Right hindlimb (tissue), 1 donor: Measurements from ENCODE around the gene CAMKMT.
A peak's percentile ranks its signal among the peaks of the same experiment; 100 is the strongest.

Experiments
- DNase-seq: peaks from one replicate; pipeline ENCODE4 v3.0.0-alpha.2; 2018

Gene CAMKMT

GRCh38 chr2:44519026-44519425 lies 157.3 kb downstream of the CAMKMT start:
- no peak for DNase-seq

GRCh38 chr2:44522846-44523245 lies 161.1 kb downstream of the CAMKMT start:
- no peak for DNase-seq

GRCh38 chr2:44524347-44524926 lies 162.7 kb downstream of the CAMKMT start:
- no peak for DNase-seq

- DNase-seq, result no peak
These were observed 164.6 kb downstream of the CAMKMT start for GRCh38 chr2:44526352-44526751.

GRCh38 chr2:44528595-44528994 lies 166.8 kb downstream of the CAMKMT start:
- DNase-seq, result no peak

GRCh38 chr2:44529448-44529847 lies 167.7 kb downstream of the CAMKMT start:
- no peak for DNase-seq

GRCh38 chr2:44531289-44531688 lies 169.5 kb downstream of the CAMKMT start:
- DNase-seq, result no peak

- DNase-seq, result no peak
These were observed 170.3 kb downstream of the CAMKMT start for GRCh38 chr2:44532031-44532430.

- DNase-seq, result no peak
These were observed 171.8 kb downstream of the CAMKMT start for GRCh38 chr2:44533508-44533907.

- no peak for DNase-seq
These were observed 173.6 kb downstream of the CAMKMT start for GRCh38 chr2:44535376-44535775.

- DNase-seq, result no peak
These were observed 175.5 kb downstream of the CAMKMT start for GRCh38 chr2:44537264-44537663.

- no peak for DNase-seq
These were observed 180.8 kb downstream of the CAMKMT start for GRCh38 chr2:44542520-44542919.

- no peak for DNase-seq
These were observed 182.3 kb downstream of the CAMKMT start for GRCh38 chr2:44543773-44544725.

GRCh38 chr2:44545005-44545404 lies 183.3 kb downstream of the CAMKMT start:
- DNase-seq, result no peak

- DNase-seq, result no peak
These were observed 184.8 kb downstream of the CAMKMT start for GRCh38 chr2:44546459-44547127.

GRCh38 chr2:44547718-44548117 lies 186.0 kb downstream of the CAMKMT start:
- peak; percentile 26 for DNase-seq

- DNase-seq, result no peak
These were observed 186.7 kb downstream of the CAMKMT start for GRCh38 chr2:44548221-44549098.

GRCh38 chr2:44549099-44549471 lies 187.3 kb downstream of the CAMKMT start:
- DNase-seq, result no peak

- no peak for DNase-seq
These were observed 188.1 kb downstream of the CAMKMT start for GRCh38 chr2:44549856-44550255.

GRCh38 chr2:44550561-44550960 lies 188.8 kb downstream of the CAMKMT start:
- DNase-seq, result no peak

GRCh38 chr2:44551497-44551896 lies 189.8 kb downstream of the CAMKMT start:
- DNase-seq, result no peak

GRCh38 chr2:44553456-44553855 lies 191.7 kb downstream of the CAMKMT start:
- DNase-seq, result no peak

- no peak for DNase-seq
These were observed 194.0 kb downstream of the CAMKMT start for GRCh38 chr2:44555700-44556099.
